ENCODE measurements around the gene ARAP2. TPM values are rescaled to one million over a fixed set of nuclear protein-coding genes. Genes with fewer than 3 reads are reported as not detected.

The ARAP2 gene
- total RNA-seq, 2 experiments from 2014 or later: 21.0 to 27.0 TPM

DNA sequence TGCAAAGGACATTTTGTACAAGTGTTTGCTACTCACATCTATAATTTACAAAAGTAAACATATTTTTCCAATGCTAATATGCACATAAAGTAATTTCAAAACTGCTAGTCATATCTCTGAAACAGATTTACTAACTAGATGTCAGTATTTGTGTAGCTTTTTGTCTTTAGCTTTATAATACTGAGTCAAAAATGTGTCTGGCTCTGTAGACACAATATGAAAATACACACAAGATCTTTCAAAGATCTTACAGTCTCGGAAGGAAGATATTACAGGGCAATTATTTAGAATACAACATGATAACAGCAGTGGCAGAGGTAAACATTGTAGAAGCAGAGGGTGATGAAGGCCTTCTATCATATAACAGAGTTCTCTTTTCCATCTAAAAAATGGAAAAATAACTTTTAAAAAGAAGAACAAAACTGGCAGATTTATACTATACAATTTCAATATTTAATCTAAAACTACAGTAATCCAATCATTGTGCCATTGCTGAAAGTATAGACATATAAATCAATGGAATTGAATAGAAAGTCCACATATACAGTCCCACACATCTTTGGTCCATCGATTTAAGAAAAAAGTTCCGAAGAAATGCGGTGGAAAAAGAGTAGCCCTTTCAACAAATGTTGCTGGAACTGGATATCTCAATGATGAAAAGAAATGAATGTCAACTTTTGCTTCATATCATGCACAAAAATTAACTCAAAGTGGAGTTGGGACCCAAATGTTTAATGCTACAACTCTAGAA, 29.4 kb downstream of the ARAP2 start:
- Mint-ChIP-seq H3K4me1 (peaks cover 23% of the 10 kb centered on the region), H3K36me3 (peaks cover 27% of the 10 kb centered on the region), H3K27ac (no peak overlapping the region), H3K4me3 (no peak overlapping the region), H3K27me3 (no peaks in the 10 kb centered on the region), H3K9me3 (no peaks in the 10 kb centered on the region)
- DNase-seq: no peak

DNA sequence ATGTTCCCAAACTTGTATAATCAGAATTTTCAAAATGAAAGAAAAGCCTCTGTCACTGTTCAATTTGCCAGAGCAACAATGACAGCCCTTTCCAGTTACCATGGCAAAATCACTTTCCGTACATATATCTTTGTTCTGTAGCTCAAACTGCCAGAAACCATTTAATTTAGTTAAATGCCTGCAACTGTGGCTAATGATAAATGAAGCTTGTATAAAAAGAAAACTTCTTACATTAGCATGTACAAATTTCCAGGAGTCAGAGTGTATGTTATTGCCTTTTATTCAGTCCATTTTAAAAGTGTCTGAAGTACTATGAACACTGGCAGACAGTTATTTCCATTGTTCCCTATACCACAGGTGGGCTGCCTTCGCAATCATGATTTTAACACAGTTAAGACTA, 30.3 kb downstream of the ARAP2 start:
- H3K27ac Mint-ChIP-seq: no peak overlapping the region
- no peaks in the 10 kb centered on the region for H3K27me3 Mint-ChIP-seq
- H3K4me3 Mint-ChIP-seq: no peak overlapping the region
- no peaks in the 10 kb centered on the region for H3K9me3 Mint-ChIP-seq
- peaks cover 25% of the 10 kb centered on the region for H3K36me3 Mint-ChIP-seq
- DNase-seq: no peak
- peaks cover 27% of the 10 kb centered on the region for H3K4me1 Mint-ChIP-seq

DNA sequence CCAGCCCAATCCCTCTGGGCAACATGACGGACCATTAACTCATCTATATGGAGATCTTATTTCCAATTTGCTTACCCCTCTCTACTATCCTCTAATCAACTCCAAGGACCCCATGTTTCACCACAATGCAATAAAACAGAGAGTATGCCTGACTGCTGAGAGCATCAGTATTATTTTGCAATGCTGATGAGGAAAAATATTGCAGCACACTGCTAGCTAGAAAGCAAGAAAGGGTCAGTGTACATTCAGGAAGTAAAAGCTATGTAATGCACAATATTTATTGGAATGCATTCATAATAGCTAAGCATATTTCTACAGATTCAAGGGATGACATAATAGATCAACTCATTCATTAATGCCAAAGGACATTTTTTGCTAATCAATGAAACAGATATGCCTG, 33.2 kb downstream of the ARAP2 start:
- no peaks in the 10 kb centered on the region for H3K27me3 Mint-ChIP-seq
- H3K36me3 Mint-ChIP-seq: peaks cover 36% of the 10 kb centered on the region
- no peak overlapping the region for H3K4me3 Mint-ChIP-seq
- no peaks in the 10 kb centered on the region for H3K9me3 Mint-ChIP-seq
- peaks cover 36% of the 10 kb centered on the region for H3K4me1 Mint-ChIP-seq
- H3K27ac Mint-ChIP-seq: no peak overlapping the region
- no peak for DNase-seq

DNA sequence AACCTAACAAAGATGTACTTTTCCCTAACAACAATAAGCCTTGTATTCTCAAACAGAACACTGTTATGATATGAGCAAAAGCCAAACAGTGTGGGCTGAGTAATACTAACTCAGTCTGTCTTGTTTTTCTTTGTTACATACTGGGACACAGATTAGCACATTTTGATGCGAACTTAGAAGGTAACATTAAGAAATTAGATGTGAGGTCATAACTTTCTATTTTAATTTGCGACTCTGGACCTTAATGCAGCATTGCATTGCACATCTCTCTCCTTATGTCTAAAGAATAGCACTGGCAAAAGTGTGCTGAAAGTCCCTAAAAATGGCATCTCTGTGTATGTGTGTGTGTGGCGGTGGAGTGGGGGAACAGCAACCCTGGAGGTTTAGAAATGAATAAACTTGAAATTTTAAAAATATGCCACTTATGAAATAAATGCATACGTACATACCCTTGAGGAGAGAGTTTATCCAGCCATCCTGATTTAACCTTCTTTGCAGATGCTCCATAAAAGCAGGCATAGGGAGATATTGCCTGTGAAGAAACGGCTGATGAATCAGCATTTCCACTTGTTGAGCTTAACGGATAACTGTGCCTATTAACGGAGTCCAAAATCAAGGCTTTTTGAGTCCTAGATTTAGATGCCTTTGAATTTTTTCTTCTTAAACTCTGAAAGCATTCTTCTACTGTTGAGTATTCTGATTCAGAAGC, 34.2 kb downstream of the ARAP2 start:
- Mint-ChIP-seq H3K4me3 (no peak overlapping the region), H3K36me3 (peaks cover 38% of the 10 kb centered on the region), H3K4me1 (peaks cover 37% of the 10 kb centered on the region), H3K27me3 (no peaks in the 10 kb centered on the region), H3K27ac (peak overlapping the region; percentile 72), H3K9me3 (no peaks in the 10 kb centered on the region)
- DNase-seq: no peak

DNA sequence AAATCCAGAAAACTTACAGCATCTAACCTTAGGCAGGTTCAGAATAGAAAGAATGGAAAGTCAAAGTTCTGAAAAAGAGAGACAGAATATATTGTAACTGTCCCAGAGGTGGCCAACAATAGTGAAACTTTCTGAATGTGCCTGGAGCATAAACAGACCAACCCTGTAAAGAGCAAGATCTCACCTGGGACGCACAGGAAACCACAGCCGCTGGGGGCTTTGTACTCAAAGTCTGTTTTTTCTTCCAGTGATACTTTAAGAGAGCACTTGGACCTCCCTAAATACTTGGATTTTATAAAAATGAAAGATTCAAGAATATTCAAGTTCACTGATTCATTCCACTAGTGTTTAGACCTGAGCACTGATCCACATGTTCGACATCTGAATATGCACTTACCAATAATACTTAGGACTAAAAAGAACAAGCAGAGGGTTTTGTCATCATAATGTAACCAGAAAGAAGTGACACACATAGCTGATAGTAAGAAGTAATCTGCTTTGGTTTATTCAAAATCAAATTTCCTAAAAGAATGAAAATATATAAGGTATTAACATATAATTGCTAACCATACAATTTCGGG, 35.3 kb downstream of the ARAP2 start:
- Mint-ChIP-seq H3K4me1 (peaks cover 34% of the 10 kb centered on the region), H3K27me3 (no peaks in the 10 kb centered on the region), H3K4me3 (peak overlapping the region; percentile 37), H3K9me3 (no peaks in the 10 kb centered on the region), H3K27ac (peak overlapping the region; percentile 42), H3K36me3 (peaks cover 35% of the 10 kb centered on the region)
- DNase-seq: peak; percentile 49

DNA sequence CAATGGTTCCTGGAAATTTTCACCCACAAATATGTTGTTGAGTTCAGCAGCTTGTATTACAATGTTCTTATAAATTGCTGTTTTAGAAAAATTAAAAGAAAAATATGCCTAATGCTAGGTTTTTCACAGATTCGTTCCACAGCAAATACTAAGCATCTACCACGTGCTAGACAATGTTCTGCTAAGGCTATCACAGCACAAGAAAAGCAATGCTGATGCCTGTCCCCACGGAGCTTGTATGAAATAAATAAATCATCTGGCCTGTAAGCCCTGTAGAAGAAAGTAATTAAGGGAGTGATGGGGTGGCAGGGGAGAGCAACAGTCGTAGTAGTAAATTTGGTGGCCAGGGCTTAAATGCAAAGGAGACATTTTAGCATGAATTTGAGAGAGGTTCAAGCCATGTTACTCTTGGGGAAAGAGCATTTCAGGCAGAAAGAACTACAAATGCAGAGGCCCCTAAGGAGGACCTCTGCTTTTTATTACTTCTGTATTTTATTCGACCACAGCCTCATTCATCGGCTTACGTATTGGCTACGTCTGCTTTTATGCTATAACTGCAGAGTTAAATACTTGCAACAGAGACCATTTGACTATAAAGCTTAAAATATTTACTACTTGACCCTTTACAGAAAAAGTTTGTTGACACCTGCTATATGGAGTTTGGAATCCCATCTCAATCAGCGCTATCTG, 36.3 kb downstream of the ARAP2 start:
- peaks cover 37% of the 10 kb centered on the region for H3K4me1 Mint-ChIP-seq
- no peak overlapping the region for H3K27ac Mint-ChIP-seq
- H3K36me3 Mint-ChIP-seq: peaks cover 36% of the 10 kb centered on the region

DNA sequence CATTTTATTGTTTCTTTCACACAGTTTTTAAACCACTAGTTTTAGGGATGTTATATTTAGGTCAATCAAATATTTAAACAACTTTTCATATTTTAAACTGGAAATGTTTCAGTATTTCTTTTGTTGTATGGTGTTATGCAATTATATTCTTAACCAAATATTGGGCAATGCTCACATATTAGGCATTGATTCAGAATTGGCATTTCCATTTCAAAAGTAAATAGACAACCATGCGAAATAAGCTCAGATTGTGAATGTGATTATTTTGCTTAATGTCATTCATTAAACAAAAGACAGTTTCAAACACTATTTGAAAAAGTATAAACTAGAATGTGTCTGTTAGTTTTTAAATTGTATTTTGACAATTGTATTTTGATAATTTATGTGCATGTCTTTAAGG, 36.9 kb downstream of the ARAP2 start:
- Mint-ChIP-seq H3K4me3 (no peak overlapping the region), H3K4me1 (peaks cover 37% of the 10 kb centered on the region), H3K27ac (no peak overlapping the region), H3K36me3 (peaks cover 34% of the 10 kb centered on the region), H3K27me3 (no peaks in the 10 kb centered on the region), H3K9me3 (no peaks in the 10 kb centered on the region)
- DNase-seq: no peak

More for the DNA sequence above, 36.3 kb downstream of the ARAP2 start:
- DNase-seq: no peak
- Mint-ChIP-seq H3K27me3 (no peaks in the 10 kb centered on the region), H3K9me3 (no peaks in the 10 kb centered on the region), H3K4me3 (no peak overlapping the region)

DNA sequence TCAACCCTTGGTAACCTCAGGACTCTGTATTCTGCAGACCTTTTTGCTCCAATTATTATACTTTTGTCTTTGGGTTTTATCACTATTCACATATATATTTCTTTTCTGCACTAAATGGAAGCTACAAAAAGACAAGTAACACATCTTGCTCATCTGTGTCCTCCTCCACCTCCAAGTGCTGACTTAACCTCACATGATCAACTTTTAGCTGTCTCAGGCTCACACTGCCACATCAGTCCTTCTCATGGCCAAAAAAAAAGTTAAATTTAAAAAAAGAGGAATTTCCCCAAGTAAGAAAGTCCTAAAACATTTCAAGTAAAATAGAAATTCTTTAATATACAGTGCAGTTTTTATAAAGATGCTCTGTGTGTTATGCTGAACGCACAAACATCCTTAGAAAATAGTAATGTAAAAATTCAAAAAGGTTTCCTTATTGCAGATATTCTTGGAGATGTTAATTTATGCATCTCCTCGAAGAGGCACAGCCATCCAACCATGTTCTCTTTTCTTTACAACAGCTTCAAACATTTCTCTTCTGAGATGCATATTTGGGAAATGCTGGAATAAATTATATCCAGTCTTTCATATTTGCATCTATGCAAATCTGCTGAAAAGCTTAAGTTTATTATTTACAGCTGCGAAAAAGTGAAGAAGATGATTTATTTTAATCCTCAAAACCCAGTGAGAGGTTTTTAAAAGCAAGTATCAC, 37.6 kb downstream of the ARAP2 start:
- Mint-ChIP-seq H3K9me3 (no peaks in the 10 kb centered on the region), H3K27ac (no peak overlapping the region), H3K4me3 (no peak overlapping the region), H3K27me3 (no peaks in the 10 kb centered on the region), H3K4me1 (peaks cover 37% of the 10 kb centered on the region), H3K36me3 (peaks cover 30% of the 10 kb centered on the region)
- no peak for DNase-seq

DNA sequence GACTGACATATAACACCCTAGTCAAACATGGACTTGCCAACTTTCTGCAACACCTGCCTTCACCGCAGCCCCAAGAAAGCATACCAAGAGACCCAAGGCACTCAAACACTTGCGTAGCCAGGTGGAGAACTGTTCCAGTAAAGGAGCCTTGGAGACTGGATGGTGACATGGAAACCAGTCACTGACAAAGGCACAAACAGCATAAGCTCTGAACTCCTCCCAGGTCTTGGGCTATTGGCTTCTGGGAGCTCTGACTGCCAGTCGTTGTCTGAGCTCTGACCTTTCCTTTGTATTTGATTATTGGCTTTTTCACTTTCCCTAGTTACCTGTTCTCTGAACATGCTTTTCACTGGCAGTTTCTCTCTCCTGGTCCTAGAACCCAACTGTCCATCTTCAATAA, 38.3 kb downstream of the ARAP2 start:
- Mint-ChIP-seq H3K4me3 (no peak overlapping the region), H3K4me1 (peaks cover 37% of the 10 kb centered on the region), H3K9me3 (no peaks in the 10 kb centered on the region), H3K27me3 (no peaks in the 10 kb centered on the region), H3K36me3 (peaks cover 28% of the 10 kb centered on the region), H3K27ac (peak overlapping the region; percentile 5)
- no peak for DNase-seq

DNA sequence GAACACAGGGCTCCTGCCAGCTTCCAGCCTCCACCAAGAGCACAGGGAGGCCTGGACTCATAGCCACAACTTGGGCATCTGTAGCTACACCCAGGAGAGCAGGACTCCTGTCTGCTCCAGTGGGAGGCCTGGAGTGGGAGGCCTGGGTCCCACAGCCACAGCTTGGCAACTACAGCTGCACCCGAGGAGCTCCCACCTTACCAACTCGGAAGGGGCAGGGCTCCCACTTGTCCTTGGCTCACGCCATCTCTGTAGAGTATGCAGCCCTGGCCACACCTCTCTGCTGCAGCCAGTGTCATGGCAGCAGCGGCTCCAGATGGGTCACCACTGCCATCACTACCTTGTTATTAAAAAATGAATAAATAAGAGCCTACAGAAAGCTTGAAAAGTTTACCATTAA, 45.5 kb downstream of the ARAP2 start:
- no peak overlapping the region for H3K4me3 Mint-ChIP-seq
- DNase-seq: no peak
- no peaks in the 10 kb centered on the region for H3K27me3 Mint-ChIP-seq
- no peak overlapping the region for H3K27ac Mint-ChIP-seq
- H3K4me1 Mint-ChIP-seq: peaks cover 11% of the 10 kb centered on the region
- no peaks in the 10 kb centered on the region for H3K9me3 Mint-ChIP-seq
- H3K36me3 Mint-ChIP-seq: peaks cover 8% of the 10 kb centered on the region

DNA sequence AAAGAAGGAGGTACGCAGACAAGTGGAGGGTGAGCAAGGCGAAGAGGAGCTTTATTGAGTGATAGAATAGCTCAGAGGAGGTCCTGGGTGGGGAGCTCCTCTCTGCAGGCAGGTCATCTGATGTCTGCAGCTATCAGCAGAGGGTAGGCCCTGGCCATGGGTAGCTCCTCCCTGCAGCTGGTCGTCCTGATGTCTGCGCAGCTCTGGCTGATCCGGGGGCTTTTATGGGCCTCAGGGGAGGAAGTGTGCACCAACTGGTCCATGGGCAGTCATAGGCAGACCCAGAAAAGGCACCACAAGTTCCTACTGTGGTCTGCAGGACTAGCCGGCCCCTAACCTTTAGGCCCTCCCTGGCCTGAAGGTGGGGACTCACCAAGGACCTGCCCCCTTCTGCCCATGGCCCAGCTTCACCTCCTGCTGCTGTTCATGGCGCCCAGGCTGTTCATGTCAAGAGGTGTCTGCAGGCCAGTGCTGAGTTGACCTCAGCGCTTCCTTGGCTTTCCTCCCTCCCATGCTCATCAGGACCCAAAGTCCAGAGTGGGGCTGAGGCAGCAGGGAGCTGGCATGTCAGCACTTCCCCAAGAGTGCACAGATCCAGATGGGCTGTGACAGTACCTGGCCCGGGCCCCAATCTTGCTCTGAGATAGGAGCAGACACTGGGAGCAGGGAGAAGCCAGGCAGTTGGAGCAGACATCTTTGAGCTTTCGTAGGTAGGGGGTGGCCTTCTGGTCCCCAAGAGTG, 46.1 kb downstream of the ARAP2 start:
- H3K27me3 Mint-ChIP-seq: no peaks in the 10 kb centered on the region
- H3K4me1 Mint-ChIP-seq: peaks cover 8% of the 10 kb centered on the region
- H3K27ac Mint-ChIP-seq: no peak overlapping the region
- no peaks in the 10 kb centered on the region for H3K9me3 Mint-ChIP-seq
- no peak overlapping the region for H3K4me3 Mint-ChIP-seq
- H3K36me3 Mint-ChIP-seq: peaks cover 4% of the 10 kb centered on the region
- no peak for DNase-seq

DNA sequence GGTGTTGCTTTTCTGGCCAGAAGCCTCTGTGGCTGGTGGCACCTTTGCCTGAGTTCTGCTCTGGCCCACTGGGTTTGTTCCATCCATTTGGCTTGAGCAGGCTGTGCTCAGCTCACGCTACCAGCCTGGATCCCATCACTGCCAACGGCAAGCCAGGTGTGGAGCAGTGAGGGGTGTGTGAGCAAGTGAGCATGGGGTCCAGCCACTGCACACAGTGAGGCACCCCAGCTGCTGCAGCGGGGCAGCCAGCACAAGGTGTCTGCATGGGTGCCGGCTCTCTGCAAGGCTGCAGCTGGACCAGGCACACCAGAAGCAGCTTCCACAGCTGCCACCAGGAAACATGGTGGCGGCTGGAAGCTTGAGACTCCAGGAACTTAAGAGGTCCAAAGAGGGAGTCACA, 46.8 kb downstream of the ARAP2 start:
- Mint-ChIP-seq H3K27ac (no peak overlapping the region), H3K4me1 (peaks cover 8% of the 10 kb centered on the region), H3K36me3 (peaks cover 8% of the 10 kb centered on the region), H3K27me3 (no peaks in the 10 kb centered on the region), H3K9me3 (no peaks in the 10 kb centered on the region), H3K4me3 (no peak overlapping the region)
- no peak for DNase-seq

DNA sequence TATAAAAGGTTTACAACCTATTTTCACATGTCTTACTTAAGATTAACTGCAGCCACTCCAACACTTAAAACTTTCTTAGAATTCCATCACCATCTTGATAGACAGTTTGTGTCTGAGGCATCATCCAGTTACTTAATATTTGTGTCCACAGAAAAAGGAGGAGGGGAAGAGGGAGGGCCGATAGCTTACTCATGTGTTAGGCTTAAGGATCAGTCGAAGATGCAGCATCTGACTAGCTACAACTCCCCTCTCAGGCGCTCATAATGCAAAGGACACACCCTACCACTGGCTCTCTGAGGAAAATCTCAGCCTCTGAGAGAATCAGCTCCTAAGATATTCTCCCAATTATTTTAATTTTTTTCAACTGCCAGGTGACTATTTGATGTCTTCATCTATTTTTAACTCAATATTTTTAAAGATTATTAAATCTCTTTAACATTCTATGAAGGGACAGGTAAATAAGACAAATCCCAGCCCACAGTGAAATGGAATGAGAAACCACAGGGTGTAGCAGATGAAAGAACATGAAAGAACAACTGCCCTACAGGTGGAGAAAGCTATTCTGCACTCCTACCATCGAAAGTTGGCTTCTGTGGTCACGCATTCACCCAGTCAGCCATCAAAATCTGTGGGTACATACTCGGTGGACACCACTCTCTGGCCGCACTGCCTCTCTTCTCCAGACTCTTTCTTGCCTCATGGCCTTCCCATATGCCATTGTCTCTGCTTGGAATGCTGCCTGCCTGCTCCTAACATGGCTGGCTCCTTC, 48.0 kb downstream of the ARAP2 start:
- Mint-ChIP-seq H3K27me3 (no peaks in the 10 kb centered on the region), H3K27ac (no peak overlapping the region), H3K9me3 (no peaks in the 10 kb centered on the region), H3K36me3 (peaks cover 19% of the 10 kb centered on the region), H3K4me3 (no peak overlapping the region), H3K4me1 (peaks cover 11% of the 10 kb centered on the region)
- no peak for DNase-seq

DNA sequence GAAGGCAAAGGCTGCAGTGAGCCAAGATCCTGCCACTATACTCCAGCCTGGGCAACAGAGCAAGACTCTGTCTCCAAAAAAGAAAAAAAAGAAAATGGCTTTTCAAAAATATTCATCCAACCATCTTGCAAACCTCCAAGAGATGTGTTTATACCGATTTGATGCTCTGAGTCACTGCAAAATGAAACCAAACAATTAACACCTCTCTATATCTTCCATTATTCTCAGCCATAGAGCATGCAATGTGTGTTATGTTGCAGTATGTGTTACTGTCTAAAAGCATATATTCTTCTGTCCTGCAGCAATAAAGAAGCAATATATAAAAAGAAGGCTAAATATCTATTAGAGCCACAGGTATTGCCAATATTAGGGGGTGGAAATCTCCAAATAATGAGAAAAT, 51.4 kb downstream of the ARAP2 start:
- no peak for DNase-seq
- H3K4me1 Mint-ChIP-seq: peaks cover 29% of the 10 kb centered on the region
- no peaks in the 10 kb centered on the region for H3K27me3 Mint-ChIP-seq
- H3K36me3 Mint-ChIP-seq: peaks cover 26% of the 10 kb centered on the region
- no peaks in the 10 kb centered on the region for H3K9me3 Mint-ChIP-seq
- no peak overlapping the region for H3K4me3 Mint-ChIP-seq
- H3K27ac Mint-ChIP-seq: no peak overlapping the region
